GM12865 (cell line): Measurements from ENCODE around the gene F8A1.
"Not testable (repeated sequence)": the region's sequence is repeated elsewhere in the genome, so short reads cannot be mapped to it uniquely, and the experiment has no call there.

Experiments used
- DNase-seq: peaks from one replicate; pipeline ENCODE4 v3.0.0; 2010; ENCODE audit warnings: low read depth
- H3K4me3 ChIP-seq: 2 replicates; pipeline ENCODE4 v1.5.1; 2011; ENCODE audit warnings: mild to moderate bottlenecking, low read depth, low read length, control low read depth
- CTCF ChIP-seq: IDR thresholded peaks from 2 replicates; pipeline ENCODE4 v1.5.1; 2011; ENCODE audit warnings: low read length, control low read depth, low read depth, inconsistent platforms; ENCODE audit not compliant: insufficient read depth; ENCODE audit errors: missing control alignments

Gene F8A1

GRCh38 chrX:154886069-154886788, at the start of gene F8A1:
Gene F8A1, plus strand, starts transcription at chrX:154886355. Its CDS starts 20 bp downstream, at chrX:154886375.
- DNase-seq, H3K4me3 ChIP-seq: not testable (repeated sequence)

DNA sequence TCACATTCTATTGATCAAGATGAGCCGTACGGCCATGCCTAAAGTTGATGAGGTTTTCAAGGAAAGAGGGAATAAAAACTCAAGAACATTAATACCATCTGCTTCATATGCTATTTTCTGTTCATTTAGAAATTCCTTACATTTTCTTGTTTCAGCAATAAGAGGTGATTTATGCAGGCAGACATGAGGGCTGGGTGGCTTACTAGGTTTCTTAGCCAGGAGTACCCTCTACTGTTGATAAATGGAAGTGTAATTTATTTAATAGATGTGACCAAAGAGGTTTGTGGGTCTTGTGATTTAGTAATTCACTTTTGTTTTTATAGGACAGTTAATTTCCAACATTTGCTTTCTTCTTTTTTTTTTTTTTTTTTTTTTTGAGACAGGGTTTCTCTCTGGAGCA, 45.3 kb upstream of the F8A1 start:
- DNase-seq, result peak; percentile 55
- peak; percentile 43 for TF ChIP-seq CTCF
- H3K4me3 ChIP-seq, result no peak overlapping the region

GRCh38 chrX:154850957-154851611, 35.1 kb upstream of the F8A1 start:
- no peak for DNase-seq
- TF ChIP-seq CTCF, result no peak
- H3K4me3 ChIP-seq, result no peak overlapping the region

DNA sequence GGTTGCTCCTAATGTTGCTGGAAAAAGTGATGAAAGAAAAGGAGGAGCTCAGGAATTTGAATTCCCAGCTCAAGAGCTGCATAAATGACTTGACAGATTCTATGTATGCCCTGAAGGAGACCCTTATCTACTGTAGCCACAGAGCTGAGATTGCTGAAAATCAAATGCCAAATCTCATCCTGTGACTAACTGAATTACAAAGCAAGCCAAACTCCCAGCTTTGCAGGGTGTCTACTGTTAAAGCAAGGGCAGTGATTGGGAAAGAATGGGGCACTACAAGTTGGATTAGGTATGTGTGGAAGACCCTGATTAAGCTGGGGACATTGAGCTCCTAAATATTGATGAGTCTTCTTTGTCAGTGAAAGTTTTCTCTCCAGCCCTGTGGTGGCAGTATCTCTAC, 30.9 kb upstream of the F8A1 start:
- H3K4me3 ChIP-seq, result no peak overlapping the region
- TF ChIP-seq CTCF, result no peak
- no peak for DNase-seq

DNA sequence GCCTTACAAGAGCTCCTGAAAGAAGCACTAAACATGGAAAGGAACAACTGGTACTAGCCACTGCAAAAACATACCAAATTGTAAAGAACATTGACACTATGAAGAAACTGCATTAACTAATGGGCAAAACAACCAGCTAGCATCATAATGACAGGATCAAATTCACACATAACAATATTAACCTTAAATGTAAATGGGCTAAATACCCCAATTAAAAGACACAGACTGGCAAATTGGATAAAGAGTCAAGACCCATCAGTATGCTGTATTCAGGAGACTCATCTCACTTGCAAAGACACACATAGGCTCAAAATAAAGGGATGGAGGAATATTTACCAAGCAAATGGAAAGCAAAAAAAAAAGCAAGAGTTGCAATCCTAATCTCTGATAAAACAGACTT, 17.6 kb upstream of the F8A1 start:
- not testable (repeated sequence) for H3K4me3 ChIP-seq, DNase-seq

- no peak for DNase-seq
- H3K4me3 ChIP-seq, result no peak overlapping the region
- TF ChIP-seq CTCF, result no peak
These were observed 12.8 kb upstream of the F8A1 start for GRCh38 chrX:154873329-154873728.

- DNase-seq, result not testable (repeated sequence)
These were observed 2.1 kb upstream of the F8A1 start for GRCh38 chrX:154884069-154884468.

GRCh38 chrX:154885057-154885456, 1.1 kb upstream of the F8A1 start:
- not testable (repeated sequence) for DNase-seq, H3K4me3 ChIP-seq

More at GRCh38 chrX:154884069-154884468, 2.1 kb upstream of the F8A1 start:
- not testable (repeated sequence) for H3K4me3 ChIP-seq

- DNase-seq, H3K4me3 ChIP-seq: not testable (repeated sequence)
These were observed 606 bp upstream of the F8A1 start for GRCh38 chrX:154885549-154885948.

DNA sequence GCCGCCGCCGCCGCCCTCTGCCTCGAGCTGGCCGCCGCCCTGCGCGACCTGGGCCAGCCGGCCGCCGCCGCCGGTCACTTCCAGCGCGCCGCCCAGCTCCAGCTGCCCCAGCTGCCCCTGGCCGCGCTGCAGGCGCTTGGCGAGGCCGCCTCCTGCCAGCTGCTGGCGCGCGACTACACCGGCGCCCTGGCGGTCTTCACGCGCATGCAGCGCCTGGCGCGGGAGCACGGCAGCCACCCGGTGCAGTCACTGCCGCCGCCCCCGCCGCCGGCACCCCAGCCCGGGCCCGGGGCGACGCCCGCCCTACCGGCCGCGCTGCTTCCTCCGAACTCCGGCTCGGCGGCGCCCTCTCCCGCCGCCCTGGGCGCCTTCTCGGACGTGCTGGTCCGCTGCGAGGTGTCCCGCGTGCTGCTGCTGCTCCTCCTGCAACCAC, 650 bp downstream of the F8A1 start:
- not testable (repeated sequence) for DNase-seq, H3K4me3 ChIP-seq
